Caco-2 (cell line): ENCODE data around the gene TEX13D. TPM values are rescaled to one million over a fixed set of nuclear protein-coding genes. Genes with fewer than 3 reads are reported as not detected.

Source experiments
- BruUV-seq: library from RNA; stranded (reverse); fragments of 400-500 nt; replicated peaks from 2 replicates; lab custom pipeline; 2021; lab: Mats Ljungman, UMichigan
- CTCF ChIA-PET: fragments of 300-600 bp; sonication (Branson Sonifier 250); formaldehyde crosslinking; loops from one replicate; lab custom pipeline; 2022; ENCODE audit warnings: antibody characterized with exemption; lab: Charles Lee
- POLR2A ChIA-PET: fragments of 300-600 bp; sonication (Branson Sonifier 250); formaldehyde crosslinking; loops from one replicate; lab custom pipeline; 2022; ENCODE audit warnings: antibody characterized with exemption; lab: Charles Lee
- DNase-seq, 2 experiments: peaks; one replicate each; pipeline versions ENCODE4 v3.0.0 to v3.0.0-alpha.2; 2020 to 2022
- H3K27me3 ChIP-seq: replicated peaks from 2 replicates; pipeline ENCODE4 v1.6.0; 2011; ENCODE audit warnings: low read length; ENCODE audit not compliant: control insufficient read depth, insufficient read depth
- H3K36me3 ChIP-seq: 2 replicates; pipeline ENCODE4 v1.5.1; 2011; ENCODE audit warnings: low read length; ENCODE audit not compliant: control insufficient read depth, insufficient read depth
- H3K4me1 ChIP-seq: fragments of 250-450 bp; sonication (Bioruptor Pico); 2 replicates; pipeline ENCODE4 v1.5.1; 2020; ENCODE audit warnings: mild to moderate bottlenecking
- H3K4me3 ChIP-seq: 2 replicates; pipeline ENCODE4 v1.5.1; 2011; ENCODE audit warnings: low read depth, mild to moderate bottlenecking, control low read depth, low read length
- H3K9me3 ChIP-seq: fragments of 250-450 bp; sonication (Bioruptor Pico); 2 replicates; pipeline ENCODE4 v1.5.1; 2020; ENCODE audit warnings: mild to moderate bottlenecking, moderate library complexity
- H3K27ac Mint-ChIP-seq: one replicate; pipeline ENCODE4 v1.8.0; 2022; ENCODE audit warnings: mixed read lengths; ENCODE audit not compliant: unreplicated experiment
- H3K27me3 Mint-ChIP-seq: one replicate; pipeline ENCODE4 v1.8.0; 2022; ENCODE audit warnings: mixed read lengths; ENCODE audit not compliant: insufficient read depth, unreplicated experiment
- H3K36me3 Mint-ChIP-seq: one replicate; pipeline ENCODE4 v1.8.0; 2022; ENCODE audit warnings: mild to moderate bottlenecking, mixed read lengths; ENCODE audit not compliant: insufficient read depth, unreplicated experiment
- H3K4me1 Mint-ChIP-seq: one replicate; pipeline ENCODE4 v1.8.0; 2022; ENCODE audit warnings: low read depth, mixed read lengths; ENCODE audit not compliant: unreplicated experiment
- H3K4me3 Mint-ChIP-seq: one replicate; pipeline ENCODE4 v1.8.0; 2022; ENCODE audit warnings: mild to moderate bottlenecking, moderate library complexity, mixed read lengths; ENCODE audit not compliant: unreplicated experiment
- H3K9me3 Mint-ChIP-seq: one replicate; pipeline ENCODE4 v1.8.0; 2022; ENCODE audit warnings: mixed read lengths; ENCODE audit not compliant: unreplicated experiment
- intact Hi-C: fragments of 100-400 bp; cut with micrococcal nuclease; formaldehyde crosslinking; loops from one replicate; pipeline ENCODE4 v1.10.0; 2022; ENCODE audit not compliant: unreplicated experiment
- total RNA-seq: library from RNA; stranded (reverse); gene quantifications from 2 replicates; pipeline ENCODE4 v1.2.3, GENCODE V29; 2022
- TF ChIP-seq, protein P1 (sequence below), 2 experiments: fragments of 200-600 bp in 1 of 2; IDR thresholded peaks; 1 replicate in 1 of 2; 2 replicates in 1 of 2; pipeline versions ENCODE4 v1.5.1 to v1.8.0; 2011 to 2022; ENCODE audit warnings: antibody characterized with exemption in 1 of 2, control low read depth in 1 of 2, inconsistent platforms in 1 of 2, low read depth in 1 of 2, low read length in 1 of 2, mild to moderate bottlenecking in 1 of 2, moderate library complexity in 1 of 2; ENCODE audit not compliant: insufficient read depth in 1 of 2, severe bottlenecking in 1 of 2, unreplicated experiment in 1 of 2

Gene TEX13D
- total RNA-seq, 1 experiment from 2014 or later = not detected

DNA sequence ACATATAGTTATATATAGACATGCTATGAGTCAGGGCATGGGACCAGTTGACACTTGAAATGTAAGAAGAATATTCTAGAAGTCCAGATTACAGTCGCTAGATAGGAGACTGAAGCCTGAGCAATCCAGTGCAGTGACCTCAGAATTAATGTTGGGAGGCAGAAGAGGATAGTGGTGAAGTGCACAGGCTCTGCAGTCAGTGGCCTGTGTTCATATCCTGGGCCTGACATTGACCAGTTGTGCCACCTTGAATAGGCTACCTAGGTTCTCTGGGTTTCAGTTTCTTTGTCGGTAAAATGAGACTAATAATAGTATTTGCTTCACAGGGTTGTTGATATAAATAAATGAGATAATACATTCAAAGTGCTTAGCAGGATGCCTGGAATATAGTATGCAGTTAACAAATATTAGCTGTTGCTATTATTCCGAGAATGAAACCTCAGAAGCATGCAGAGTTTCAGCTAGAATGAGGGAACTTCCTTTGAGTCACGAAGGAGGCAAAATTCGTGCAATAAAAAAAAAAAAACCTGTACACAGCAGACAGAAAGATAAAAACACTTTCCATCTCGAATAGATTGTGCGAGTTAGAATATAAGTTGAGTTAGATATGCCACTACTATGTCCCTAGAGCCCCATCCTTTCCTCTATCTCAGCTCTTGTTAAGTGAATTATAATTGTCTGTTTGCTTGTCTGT is 9.9 kb downstream of the TEX13D start:
- TF ChIP-seq, protein P1, sequence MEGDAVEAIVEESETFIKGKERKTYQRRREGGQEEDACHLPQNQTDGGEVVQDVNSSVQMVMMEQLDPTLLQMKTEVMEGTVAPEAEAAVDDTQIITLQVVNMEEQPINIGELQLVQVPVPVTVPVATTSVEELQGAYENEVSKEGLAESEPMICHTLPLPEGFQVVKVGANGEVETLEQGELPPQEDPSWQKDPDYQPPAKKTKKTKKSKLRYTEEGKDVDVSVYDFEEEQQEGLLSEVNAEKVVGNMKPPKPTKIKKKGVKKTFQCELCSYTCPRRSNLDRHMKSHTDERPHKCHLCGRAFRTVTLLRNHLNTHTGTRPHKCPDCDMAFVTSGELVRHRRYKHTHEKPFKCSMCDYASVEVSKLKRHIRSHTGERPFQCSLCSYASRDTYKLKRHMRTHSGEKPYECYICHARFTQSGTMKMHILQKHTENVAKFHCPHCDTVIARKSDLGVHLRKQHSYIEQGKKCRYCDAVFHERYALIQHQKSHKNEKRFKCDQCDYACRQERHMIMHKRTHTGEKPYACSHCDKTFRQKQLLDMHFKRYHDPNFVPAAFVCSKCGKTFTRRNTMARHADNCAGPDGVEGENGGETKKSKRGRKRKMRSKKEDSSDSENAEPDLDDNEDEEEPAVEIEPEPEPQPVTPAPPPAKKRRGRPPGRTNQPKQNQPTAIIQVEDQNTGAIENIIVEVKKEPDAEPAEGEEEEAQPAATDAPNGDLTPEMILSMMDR (IDR thresholded peaks at IDR 0.05; ENCODE audit: insufficient read depth in 1 of 2, low read depth in 1 of 2, low read length in 1 of 2, severe bottlenecking in 1 of 2, unreplicated experiment in 1 of 2) = no peak
- Mint-ChIP-seq H3K4me3 (no peak overlapping the region), H3K27me3 (no peaks in the 10 kb centered on the region), H3K4me1 (no peaks in the 10 kb centered on the region), H3K27ac (no peak overlapping the region), H3K36me3 (no peaks in the 10 kb centered on the region), H3K9me3 (no peaks in the 10 kb centered on the region)
- ChIA-PET CTCF (no interaction called here), POLR2A (no interaction called here)
- intact Hi-C loops = loop anchor here (10.0 kb wide), 1 partner anchor 128 kb away; no protein-coding TSS in a partner anchor
- H3K36me3 ChIP-seq = no peaks in the 10 kb centered on the region
- H3K4me1 ChIP-seq = no peaks in the 10 kb centered on the region
- no peak for DNase-seq
- H3K9me3 ChIP-seq = no peaks in the 10 kb centered on the region
- no peaks in the 10 kb centered on the region for H3K27me3 ChIP-seq
- BruUV-seq = no TSS peak
- H3K4me3 ChIP-seq = no peak overlapping the region

DNA sequence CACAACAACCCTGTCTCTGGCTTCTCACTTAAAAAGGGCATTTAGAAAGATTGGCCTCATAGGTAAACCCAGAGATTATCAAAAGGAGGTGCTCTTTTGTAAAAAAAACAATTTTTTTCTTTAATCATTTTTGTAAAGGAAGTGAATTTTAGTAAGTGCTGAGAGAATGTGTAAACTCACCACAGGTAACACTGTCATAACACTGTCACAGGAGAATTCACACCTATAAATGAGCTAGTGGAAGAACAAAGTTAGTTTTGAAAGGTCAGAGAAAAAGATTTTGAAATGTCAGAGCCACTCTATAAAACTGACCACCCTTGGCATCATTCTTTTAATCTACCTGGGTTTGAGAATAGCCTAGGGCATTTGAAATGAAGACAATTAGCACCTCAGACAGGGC is 10.6 kb downstream of the TEX13D start:
- BruUV-seq = no TSS peak
- no peaks in the 10 kb centered on the region for H3K4me1 Mint-ChIP-seq
- ChIA-PET CTCF (no interaction called here), POLR2A (no interaction called here)
- no peak overlapping the region for H3K4me3 Mint-ChIP-seq
- no peak for DNase-seq
- TF ChIP-seq, protein P1 (IDR thresholded peaks at IDR 0.05; ENCODE audit: insufficient read depth in 1 of 2, low read depth in 1 of 2, low read length in 1 of 2, severe bottlenecking in 1 of 2, unreplicated experiment in 1 of 2) = no peak
- Histone ChIP-seq H3K36me3 (no peaks in the 10 kb centered on the region), H3K4me3 (no peak overlapping the region), H3K4me1 (no peaks in the 10 kb centered on the region), H3K27me3 (no peaks in the 10 kb centered on the region), H3K9me3 (no peaks in the 10 kb centered on the region)
- no peaks in the 10 kb centered on the region for H3K27me3 Mint-ChIP-seq
- H3K9me3 Mint-ChIP-seq = no peaks in the 10 kb centered on the region
- H3K36me3 Mint-ChIP-seq = no peaks in the 10 kb centered on the region
- intact Hi-C loops = loop anchor here (10.0 kb wide), 1 partner anchor 128 kb away; no protein-coding TSS in a partner anchor
- no peak overlapping the region for H3K27ac Mint-ChIP-seq

DNA sequence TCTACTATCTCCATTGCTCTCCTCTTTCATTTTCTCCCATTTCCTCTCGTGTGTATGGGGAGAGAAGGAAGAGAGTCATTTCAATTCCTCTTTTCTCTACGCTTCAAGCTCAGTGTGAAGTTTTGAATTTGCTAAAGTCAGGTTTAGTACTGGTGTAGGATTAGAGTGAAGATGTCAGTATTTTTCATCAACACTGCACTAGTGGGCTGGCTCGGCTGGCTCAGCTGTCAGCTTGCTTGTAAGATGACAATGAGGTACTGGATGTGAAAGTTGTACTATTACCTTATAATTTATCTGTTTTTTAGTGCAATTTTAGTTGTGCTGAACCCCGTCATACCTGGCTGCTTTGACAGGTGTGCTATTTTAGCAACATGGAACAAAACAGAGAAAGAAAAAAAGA is 11.8 kb downstream of the TEX13D start:
- no TSS peak for BruUV-seq
- no peak for DNase-seq
- Histone ChIP-seq H3K27me3 (no peaks in the 10 kb centered on the region), H3K9me3 (no peaks in the 10 kb centered on the region), H3K36me3 (no peaks in the 10 kb centered on the region), H3K4me1 (no peaks in the 10 kb centered on the region), H3K4me3 (no peak overlapping the region)
- no peaks in the 10 kb centered on the region for H3K9me3 Mint-ChIP-seq
- ChIA-PET POLR2A (no interaction called here), CTCF (no interaction called here)
- H3K4me3 Mint-ChIP-seq = no peak overlapping the region
- H3K27me3 Mint-ChIP-seq = no peaks in the 10 kb centered on the region
- no peaks in the 10 kb centered on the region for H3K4me1 Mint-ChIP-seq
- TF ChIP-seq, protein P1 (IDR thresholded peaks at IDR 0.05; ENCODE audit: insufficient read depth in 1 of 2, low read depth in 1 of 2, low read length in 1 of 2, severe bottlenecking in 1 of 2, unreplicated experiment in 1 of 2) = no peak
- intact Hi-C loops = loop anchor here (10.0 kb wide), 1 partner anchor 129 kb away; no protein-coding TSS in a partner anchor
- no peaks in the 10 kb centered on the region for H3K36me3 Mint-ChIP-seq
- H3K27ac Mint-ChIP-seq = no peak overlapping the region
